Measurements from ENCODE around the gene CATSPER1. TPM values are rescaled to one million over a fixed set of nuclear protein-coding genes. Genes with fewer than 3 reads are reported as not detected.

Gene CATSPER1
- total and polyA plus RNA-seq, 2 of the 8 experiments (the other 6 are each of a cell fraction or from before 2014, with no cell fraction given) = not detected

DNA sequence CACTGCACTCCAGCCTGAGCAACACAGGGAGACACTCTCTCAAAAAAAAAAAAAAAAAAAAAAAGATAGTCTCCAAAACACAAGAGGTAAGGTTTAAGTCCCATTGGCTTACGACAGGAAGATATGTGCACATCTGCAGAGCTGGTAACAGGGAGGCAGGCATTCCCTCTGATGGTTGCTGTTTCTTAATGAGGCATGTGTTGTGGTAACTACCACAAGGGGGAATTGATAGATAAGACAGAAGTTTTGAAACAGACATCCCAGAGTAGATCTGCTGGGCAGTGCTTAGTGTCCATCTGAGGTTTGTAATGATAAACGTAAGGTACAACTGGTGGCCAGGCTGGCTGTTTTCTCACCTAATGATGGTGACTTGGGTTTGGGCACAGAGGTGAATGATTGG is 29.0 kb downstream of the CATSPER1 start:
- Histone ChIP-seq H3K9me3 (ENCODE audit: insufficient read depth in 2 of 2, low read depth in 1 of 2, low read length in 1 of 2) (no peaks in the 10 kb centered on the region), H3K4ac (replicated peaks; ENCODE audit: insufficient read length, low read depth, low read length) (no peak overlapping the region), H3K4me3 (ENCODE audit: extremely low read depth in 1 of 4, insufficient read depth in 2 of 4, low read depth in 3 of 4, low read length in 4 of 4) (no peak overlapping the region), H3K27me3 (replicated peaks in 1 of 4; ENCODE audit: control insufficient read depth in 3 of 4, extremely low read depth in 1 of 4, insufficient read depth in 3 of 4, low read length in 3 of 4) (no peaks in the 10 kb centered on the region), H3K14ac (ENCODE audit: insufficient read length) (no peak overlapping the region), H3K23me2 (ENCODE audit: low read depth, low read length) (peaks cover 2% of the 10 kb centered on the region; the same call in 1 of the 2 replicates), H4K8ac (ENCODE audit: extremely low read depth, insufficient read depth, low read length) (no peak overlapping the region), H2BK120ac (replicated peaks; ENCODE audit: low read depth, low read length) (no peak overlapping the region), H4K91ac (replicated peaks; ENCODE audit: insufficient read length, low read length) (no peak overlapping the region), H3K23ac (ENCODE audit: insufficient read length) (no peak overlapping the region), H3K79me2 (ENCODE audit: control insufficient read depth in 1 of 2, insufficient read depth in 2 of 2, low read length in 2 of 2) (peaks cover 0 to 16% of the 10 kb centered on the region in 2 experiments; a peak in 2 of 4 replicates), H2AFZ (ENCODE audit: low read length) (no peak overlapping the region), H2AK5ac (ENCODE audit: low read depth, low read length) (no peak overlapping the region), H3K27ac (ENCODE audit: low read depth, low read length) (no peak overlapping the region), H3K56ac (replicated peaks; ENCODE audit: insufficient read length, low read depth, low read length) (no peak overlapping the region), H2BK20ac (ENCODE audit: low read length) (no peak overlapping the region), H2BK5ac (ENCODE audit: low read depth, low read length) (no peak overlapping the region), H2BK15ac (ENCODE audit: low read length) (no peak overlapping the region), H3K9ac (replicated peaks in 1 of 4; ENCODE audit: extremely low read depth in 1 of 4, low read depth in 3 of 4, low read length in 3 of 4) (no peak overlapping the region), H3K36me3 (ENCODE audit: control insufficient read depth in 2 of 4, insufficient read depth in 4 of 4, low read length in 3 of 4) (peaks cover 13 to 34% (median 27%) of the 10 kb centered on the region in 4 experiments), H2BK12ac (ENCODE audit: low read depth, low read length) (no peak overlapping the region), H3K79me1 (ENCODE audit: low read depth, low read length) (no peaks in the 10 kb centered on the region; the same call in none of the 2 replicates), H3K18ac (ENCODE audit: extremely low read depth, low read length) (no peak overlapping the region), H3K4me1 (replicated peaks in 1 of 4; ENCODE audit: control insufficient read depth in 3 of 4, insufficient read depth in 4 of 4, low read length in 3 of 4) (no peaks in the 10 kb centered on the region), H4K20me1 (replicated peaks in 1 of 2; ENCODE audit: control insufficient read depth in 1 of 2, insufficient read depth in 2 of 2, low read length in 2 of 2) (peaks cover 6 to 12% of the 10 kb centered on the region in 2 experiments), H4K5ac (ENCODE audit: insufficient read length, low read depth, low read length) (no peak overlapping the region), H3K4me2 (ENCODE audit: insufficient read depth in 1 of 2, low read depth in 2 of 2, low read length in 2 of 2) (no peak overlapping the region)
- POLR2A ChIA-PET (ENCODE audit: partially characterized antibody) = interaction anchor here (0.6 kb wide), 1 partner anchor 152 kb away, joined by 3 read pairs; no protein-coding TSS in a partner anchor
- DNase-seq (ENCODE audit: low read depth in 1 of 2, low spot score in 2 of 2) (no peak), FAIRE-seq (no peak)
- TF ChIP-seq PHF8 (conservative IDR thresholded peaks at IDR 0.05; ENCODE audit: low read depth, low read length) (no peak), SIRT6 (IDR thresholded peaks at IDR 0.05; ENCODE audit: low read length) (no peak), BACH1 (IDR thresholded peaks at IDR 0.05; ENCODE audit: low read length) (no peak), CTBP2 (IDR thresholded peaks at IDR 0.05; ENCODE audit: borderline replicate concordance, insufficient read depth, insufficient read length, low read length) (no peak), RBBP5 (IDR thresholded peaks at IDR 0.05; ENCODE audit: borderline replicate concordance, low read depth, low read length) (no peak), ATF2 (IDR thresholded peaks at IDR 0.05; ENCODE audit: low read length) (no peak)
- TF ChIP-seq, protein P1, sequence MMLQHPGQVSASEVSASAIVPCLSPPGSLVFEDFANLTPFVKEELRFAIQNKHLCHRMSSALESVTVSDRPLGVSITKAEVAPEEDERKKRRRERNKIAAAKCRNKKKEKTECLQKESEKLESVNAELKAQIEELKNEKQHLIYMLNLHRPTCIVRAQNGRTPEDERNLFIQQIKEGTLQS (IDR thresholded peaks at IDR 0.05; ENCODE audit: insufficient read depth, low read depth, low read length) = no peak
- 98% methylated on average over 2 of the region's 2 CpGs; no CpG with 5 or more reads in 1 of the 2 experiments for WGBS, 2 experiments (ENCODE audit: extremely low coverage in 1 of 2, insufficient coverage in 1 of 2, insufficient read length in 1 of 2, insufficient replicate concordance in 2 of 2, low coverage in 1 of 2, low lambda C conversion rate in 2 of 2, missing lambda C conversion rate in 1 of 2)
- CTCF ChIA-PET (ENCODE audit: partially characterized antibody) = interaction anchor here (0.6 to 2.9 kb wide), 3 partner anchors 25 to 106 kb away, joined by 3 to 12 read pairs (median 3); no protein-coding TSS in a partner anchor
